CD4-positive, alpha-beta T cell treated with Interleukin-4 for 4 hours (primary cell): Measurements from ENCODE around the gene GATA6.

ENCODE experiments used
- DNase-seq: peaks from one replicate; pipeline ENCODE4 v3.0.0-alpha.2; 2020

The GATA6 gene

DNA sequence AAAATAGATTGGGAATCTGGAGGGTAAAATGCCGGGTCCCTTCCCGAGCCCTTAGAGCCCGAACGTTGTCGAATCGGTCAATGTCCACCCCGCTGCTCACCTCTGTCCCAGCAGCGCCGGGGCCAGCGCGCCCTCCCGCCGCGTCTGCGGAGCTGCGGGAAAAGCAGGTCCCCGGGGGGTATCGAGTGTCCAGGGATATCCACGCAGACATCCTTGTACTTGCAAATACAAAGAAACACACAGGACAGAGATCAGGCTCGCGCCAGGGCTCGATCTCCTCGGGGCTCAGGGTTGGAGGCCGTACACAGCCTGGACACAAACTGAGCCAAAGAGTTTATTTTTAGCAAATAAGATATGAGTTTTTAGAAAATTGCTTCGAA lies 2.3 kb upstream of the GATA6 start:
- no peak for DNase-seq

DNA sequence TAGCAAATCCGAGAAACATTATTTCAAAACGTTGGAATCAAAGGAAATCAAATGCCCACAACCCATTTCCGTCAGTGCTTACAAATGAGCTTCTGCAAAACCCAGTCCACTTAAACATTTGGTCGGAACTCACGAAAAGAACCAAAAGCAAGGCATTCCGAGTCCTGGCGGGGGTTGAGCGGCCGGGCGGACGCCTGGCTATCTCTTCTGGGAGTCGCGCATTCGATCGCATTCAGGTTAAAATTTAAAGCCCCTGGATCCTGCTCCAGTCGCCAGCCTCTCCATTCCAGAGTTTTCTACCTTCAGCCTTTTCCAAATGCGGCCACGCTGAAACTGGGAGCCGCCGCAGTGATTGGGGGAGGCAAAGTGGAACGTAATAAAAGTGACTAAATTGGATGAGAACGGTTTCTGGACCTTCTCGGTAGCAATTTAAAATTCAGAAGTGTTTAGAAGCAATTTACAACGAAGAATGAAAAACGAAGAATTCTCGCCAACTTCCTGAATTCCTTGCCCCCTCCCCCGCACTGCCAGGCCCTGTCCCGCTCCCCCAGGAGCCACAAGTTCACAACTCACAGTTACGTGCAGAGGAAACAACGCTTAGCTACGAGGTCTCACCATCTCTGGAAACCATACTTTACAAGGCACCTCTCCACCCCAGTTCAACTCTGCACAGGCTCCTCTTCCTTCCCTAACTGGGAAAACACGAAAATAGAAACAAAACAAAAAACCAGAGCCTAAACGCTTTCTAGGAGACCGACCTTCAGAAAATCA lies 1.7 kb upstream of the GATA6 start:
- DNase-seq: no peak

DNA sequence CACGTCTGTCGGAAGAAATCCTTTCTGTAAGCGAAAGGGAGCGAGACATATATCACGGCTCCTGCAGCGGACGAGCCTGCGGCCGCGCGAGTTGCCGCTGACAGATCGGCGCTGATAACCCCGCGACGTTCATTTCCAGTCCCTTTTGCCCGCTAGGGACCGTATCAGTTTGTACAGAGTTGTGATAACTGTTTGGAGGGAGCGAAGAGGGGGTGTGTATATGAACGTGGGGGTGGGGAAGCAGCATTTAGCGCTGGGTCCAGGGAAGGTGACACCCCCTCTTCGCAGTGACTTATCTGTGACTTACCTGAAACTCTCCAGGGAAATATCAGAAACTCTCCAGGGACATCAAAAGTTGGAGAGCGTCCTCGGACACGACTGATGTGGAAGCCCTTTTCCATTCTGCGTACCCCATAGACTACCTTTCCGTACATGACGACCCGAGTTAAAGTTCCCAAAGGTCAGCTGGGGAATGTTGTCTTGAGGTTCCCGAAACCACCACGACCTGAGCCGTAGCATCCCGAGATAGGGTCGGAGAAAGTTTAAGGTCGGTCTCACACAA lies 948 bp upstream of the GATA6 start:
- no peak for DNase-seq

DNA sequence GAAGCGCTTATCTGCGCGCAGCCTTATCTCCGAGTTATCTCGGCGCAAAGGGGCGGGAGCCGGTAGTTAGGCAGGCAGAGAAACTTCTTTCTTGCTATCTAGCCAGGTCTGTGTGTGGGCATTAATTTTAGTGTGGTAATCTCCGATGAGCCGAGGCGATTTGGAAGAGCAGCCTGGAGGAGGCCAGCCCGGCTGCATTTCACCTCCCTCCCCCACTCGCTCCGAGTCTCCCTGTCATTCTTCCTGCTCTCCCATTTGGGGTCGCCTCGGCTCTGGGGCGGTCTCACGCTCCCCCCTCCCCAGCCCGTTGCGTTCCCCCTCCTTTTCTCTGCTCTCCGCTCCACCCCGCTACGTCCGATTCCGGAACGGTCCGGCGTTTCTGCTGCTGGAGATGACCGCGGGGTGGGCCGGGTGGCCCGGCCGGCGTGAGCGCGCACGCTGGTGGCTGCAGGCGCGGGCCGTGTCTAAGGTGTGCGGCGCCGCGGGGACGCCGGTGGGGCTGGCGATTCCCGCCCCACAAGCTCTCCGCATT lies 566 bp downstream of the GATA6 start:
- no peak for DNase-seq

DNA sequence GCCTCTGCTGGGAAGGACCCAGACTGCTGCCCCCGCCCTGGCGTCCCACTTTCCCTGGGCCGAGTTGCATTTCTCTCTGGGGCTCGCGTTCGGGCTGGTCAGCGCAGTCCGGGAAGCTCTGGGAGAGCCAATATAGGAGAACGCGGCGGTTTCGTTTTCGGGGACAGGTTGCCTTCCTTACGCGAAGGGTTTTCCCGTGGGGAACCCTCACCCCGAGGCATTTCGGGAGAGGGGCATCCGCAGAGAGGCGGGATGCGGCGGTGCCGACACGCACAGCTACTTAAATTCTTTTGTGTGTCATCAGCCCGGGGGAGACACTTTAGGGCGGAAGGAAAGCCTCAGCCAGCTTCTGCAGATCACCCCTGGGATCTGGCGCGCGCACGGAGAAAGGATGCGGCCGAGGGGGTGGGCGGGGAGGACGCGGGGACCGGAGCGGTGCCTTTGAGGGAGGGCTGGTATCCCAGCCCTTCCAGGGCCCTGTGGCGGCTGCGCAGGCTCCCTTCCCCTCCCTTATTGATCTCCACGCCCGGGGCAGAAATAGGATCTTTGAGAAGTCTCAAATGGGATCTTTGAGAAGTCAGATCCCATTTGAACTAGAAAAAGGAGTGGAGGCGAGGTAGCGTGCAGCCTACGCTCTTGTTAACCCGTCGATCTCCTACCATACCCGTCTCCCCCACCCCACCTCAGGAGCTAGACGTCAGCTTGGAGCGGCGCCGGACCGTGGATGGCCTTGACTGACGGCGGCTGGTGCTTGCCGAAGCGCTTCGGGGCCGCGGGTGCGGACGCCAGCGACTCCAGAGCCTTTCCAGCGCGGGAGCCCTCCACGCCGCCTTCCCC lies 1.2 kb downstream of the GATA6 start:
- DNase-seq: no peak

DNA sequence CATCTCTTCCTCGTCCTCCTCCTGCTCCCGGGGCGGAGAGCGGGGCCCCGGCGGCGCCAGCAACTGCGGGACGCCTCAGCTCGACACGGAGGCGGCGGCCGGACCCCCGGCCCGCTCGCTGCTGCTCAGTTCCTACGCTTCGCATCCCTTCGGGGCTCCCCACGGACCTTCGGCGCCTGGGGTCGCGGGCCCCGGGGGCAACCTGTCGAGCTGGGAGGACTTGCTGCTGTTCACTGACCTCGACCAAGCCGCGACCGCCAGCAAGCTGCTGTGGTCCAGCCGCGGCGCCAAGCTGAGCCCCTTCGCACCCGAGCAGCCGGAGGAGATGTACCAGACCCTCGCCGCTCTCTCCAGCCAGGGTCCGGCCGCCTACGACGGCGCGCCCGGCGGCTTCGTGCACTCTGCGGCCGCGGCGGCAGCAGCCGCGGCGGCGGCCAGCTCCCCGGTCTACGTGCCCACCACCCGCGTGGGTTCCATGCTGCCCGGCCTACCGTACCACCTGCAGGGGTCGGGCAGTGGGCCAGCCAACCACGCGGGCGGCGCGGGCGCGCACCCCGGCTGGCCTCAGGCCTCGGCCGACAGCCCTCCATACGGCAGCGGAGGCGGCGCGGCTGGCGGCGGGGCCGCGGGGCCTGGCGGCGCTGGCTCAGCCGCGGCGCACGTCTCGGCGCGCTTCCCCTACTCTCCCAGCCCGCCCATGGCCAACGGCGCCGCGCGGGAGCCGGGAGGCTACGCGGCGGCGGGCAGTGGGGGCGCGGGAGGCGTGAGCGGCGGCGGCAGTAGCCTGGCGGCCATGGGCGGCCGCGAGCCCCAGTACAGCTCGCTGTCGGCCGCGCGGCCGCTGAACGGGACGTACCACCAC lies 2.1 kb downstream of the GATA6 start:
- DNase-seq: no peak

DNA sequence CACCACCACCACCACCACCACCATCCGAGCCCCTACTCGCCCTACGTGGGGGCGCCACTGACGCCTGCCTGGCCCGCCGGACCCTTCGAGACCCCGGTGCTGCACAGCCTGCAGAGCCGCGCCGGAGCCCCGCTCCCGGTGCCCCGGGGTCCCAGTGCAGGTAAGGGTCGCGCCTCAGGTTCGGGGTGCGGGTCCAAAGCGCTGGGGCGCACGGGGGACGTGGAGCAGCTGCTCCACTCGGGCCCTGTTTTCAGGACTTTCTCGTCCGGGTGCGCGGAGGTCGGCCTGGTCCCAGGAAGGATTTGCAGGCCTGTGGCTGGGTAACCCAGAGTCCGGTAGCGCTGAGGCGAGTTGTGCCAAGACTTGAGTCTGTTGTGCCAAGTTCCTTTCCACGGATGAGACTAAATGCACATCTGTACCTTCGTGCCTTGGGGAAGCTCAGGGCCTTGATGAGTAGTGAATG lies 2.8 kb downstream of the GATA6 start:
- no peak for DNase-seq

DNA sequence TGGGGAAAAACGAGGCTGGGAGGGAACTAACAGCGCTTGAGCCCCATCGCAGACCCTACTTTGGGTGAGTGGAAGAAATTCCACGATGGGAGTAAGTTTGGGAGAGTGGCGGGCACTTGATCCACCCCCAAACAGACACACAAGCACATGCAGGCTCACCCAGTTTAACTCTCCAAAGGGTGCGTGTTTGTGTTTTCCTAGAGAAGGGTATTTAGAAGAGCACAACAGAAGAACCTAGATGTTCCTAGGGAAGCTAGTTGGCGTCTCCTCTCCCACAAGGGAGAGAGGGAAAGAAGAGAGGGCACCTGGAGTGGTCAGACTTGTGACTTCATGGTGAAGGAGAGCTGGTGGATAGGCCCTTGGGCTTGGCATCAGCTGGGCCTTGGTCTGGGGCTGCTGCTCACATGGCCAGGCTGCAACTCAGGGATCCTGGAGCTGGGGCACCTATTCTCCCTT lies 3.2 kb downstream of the GATA6 start:
- DNase-seq: no peak

DNA sequence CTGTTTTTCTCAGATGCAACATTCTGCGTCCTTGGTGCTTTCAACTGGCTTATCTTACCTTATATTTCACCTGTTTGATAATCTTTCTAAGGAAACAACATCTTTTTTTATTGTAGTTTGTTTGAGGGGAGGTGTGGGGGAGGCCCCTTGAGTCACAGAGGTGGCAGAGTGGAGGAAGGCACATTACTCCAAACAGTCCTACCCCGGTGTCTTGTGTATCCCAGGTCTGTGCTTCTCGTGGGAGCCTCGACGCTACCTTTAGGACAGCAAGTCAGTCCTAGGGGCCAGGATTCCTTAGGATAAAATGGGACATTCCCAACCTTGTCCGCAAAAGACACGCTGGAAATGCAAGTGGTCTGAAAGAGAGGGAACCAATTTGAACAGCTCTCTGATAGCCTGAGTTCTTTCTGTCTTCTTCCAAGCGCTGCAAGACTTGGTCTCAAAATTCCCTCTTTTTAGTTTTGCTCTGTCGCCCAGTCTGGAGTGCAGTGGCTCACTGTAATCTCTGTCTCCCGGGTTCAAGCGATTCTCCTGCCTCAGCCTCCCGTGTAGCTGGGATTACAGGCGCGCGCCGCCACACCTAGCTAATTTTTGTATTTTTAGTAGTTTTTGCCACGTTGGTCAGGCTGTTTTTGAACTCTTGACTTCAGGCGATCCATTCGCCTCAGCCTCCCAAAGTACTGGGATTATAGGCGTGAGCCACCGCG lies 4.0 kb downstream of the GATA6 start:
- no peak for DNase-seq

DNA sequence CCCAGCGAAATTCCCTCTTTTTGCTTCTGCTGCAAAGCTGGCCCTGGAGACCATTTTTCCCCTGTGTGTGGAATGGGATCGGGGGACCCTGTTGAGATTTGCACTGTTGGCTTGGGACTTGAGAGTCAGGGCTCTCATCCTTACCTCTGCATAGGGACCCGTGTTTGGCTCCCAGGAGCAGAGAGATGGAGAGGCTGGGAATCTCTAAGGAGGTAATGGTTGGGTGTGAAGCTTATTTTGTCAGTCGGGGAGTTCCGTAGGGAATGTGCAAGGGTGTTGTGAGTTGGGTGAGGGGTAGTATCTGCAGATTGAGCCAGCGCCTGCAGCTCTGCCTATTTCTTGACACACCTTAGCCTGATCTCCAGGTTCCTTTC lies 4.5 kb downstream of the GATA6 start:
- no peak for DNase-seq

DNA sequence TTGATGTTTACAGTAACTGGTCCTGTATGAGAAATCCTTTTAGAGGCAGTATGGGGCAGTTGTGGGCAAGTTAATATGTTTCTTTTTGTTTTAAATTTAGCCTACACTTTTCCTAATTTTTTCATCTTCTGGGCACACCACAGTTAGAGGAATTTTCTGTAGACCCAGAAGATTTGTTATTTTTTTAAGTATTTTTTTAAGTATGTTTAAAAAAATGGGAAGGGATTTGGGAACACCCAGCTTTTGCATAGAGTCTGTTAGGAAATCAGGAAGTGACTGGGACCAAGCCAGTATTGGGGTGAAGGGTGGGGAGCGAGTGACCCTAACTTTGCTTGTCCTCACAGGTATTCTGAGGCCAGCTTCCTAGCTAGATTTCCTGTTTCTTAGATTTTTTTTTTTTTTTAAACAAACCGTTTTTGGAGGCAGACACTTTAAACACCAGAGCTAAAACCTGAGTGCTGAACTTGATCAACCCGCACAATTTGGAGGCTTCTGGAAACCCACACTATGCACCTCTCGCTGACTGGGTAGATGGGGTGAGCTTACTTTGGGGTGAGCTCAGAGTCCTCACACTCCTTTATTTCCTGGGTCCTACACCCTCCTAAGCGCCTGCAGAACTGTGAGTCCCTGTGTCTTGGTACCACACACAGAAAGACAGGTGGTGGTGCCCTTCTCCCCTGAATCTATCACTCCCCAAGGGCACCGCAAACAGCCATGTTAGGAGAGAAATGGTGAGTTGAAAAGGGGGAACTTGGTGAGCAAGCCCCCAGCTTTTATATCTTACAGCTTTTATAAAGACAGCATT lies 5.2 kb downstream of the GATA6 start:
- no peak for DNase-seq

DNA sequence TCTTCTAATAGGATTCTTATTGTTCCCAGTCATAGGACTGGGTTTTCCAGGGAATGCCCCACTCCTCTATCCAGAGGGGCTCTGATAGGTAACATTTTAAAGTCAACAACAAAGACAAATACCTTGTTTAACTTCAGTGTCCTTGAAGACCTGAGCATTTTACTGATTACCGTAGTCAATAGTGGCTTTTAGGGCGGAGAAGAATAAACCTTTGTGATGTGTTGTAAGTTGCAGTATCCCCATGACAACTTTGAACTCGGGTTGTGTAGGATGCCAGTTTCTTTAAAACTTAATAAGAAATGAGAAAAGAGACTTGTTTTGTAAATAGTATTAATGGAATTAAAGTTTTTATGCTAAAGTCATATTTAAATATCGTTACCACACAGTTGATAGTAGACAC lies 6.0 kb downstream of the GATA6 start:
- no peak for DNase-seq

DNA sequence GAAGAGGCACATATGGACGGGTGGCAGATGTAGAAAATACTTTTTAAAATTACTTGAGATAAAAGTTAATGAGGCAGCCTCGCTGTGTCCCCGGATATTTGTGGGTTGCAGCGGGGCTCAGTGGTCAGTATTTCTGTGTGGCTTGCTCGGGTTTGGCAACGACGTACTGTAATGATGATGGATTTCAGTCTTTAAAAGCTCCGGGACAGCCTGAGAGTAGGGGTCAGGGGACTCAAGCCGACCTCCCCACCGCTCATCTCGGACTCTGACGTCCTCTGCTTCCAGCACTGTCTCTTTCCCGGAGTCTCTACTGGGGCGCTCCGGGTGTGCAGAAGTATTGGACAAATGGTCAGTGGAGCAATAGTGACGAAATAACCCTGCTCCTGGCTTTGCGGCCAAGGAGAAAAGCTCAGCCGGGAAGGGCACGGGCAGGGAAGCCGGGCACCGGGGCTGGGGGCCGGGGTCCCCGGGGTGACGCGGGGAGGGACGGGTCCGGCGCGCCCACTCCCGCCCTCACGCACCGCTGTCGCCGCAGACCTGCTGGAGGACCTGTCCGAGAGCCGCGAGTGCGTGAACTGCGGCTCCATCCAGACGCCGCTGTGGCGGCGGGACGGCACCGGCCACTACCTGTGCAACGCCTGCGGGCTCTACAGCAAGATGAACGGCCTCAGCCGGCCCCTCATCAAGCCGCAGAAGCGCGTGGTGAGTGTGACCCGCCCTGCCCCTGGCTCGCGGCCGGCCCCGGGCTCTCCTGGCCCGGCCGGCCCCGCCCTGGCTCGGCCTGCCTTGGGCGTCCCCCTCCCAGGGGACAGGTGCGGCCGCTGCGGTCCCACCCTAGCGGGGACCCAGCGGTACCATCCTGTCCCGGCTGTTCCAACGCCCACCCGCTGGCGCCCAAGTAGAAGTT lies 7.3 kb downstream of the GATA6 start:
- DNase-seq: no peak

DNA sequence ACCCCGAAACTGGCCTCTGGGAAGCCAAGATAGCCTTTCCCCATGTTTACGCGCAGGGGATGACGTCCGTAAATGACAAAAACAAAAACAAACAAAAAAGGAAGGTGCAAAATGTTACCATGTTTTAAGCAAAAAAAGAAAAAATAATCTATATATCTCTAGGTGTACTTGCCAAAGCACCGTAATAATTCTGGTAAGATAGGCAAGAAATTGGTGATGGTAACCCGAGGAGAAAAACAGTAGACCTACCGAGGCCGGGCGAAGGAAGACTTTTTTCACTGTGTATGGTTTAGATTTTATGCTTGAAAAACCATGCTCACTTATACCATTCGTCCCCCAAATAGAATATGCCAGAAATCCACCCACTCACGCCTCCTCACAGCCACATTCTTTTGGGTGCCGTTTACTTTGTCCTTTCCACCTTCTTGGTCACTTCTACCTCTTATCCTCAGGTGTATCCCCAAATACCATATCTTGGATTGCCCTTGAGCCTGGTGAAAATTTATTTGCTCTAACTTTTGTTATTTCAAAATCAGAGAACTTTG lies 8.0 kb downstream of the GATA6 start:
- no peak for DNase-seq

DNA sequence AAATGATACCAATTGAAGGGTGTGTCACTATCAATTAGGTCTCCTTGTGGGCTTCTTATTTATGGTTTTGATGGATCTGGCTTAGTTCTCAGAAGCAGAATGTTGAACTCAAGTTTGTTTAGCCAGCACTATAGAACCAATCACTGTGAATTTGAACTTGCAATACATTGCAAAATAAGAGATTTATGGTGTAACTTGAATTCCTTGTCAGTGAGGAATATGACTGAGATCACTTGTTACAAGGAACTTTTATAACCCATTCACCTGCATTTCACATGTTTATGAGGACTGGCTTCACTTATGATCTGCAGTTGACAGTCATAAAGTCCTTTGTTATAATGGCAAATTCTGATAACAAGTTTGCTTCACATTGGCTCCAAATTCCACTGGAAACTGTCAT lies 9.8 kb downstream of the GATA6 start:
- DNase-seq: no peak

DNA sequence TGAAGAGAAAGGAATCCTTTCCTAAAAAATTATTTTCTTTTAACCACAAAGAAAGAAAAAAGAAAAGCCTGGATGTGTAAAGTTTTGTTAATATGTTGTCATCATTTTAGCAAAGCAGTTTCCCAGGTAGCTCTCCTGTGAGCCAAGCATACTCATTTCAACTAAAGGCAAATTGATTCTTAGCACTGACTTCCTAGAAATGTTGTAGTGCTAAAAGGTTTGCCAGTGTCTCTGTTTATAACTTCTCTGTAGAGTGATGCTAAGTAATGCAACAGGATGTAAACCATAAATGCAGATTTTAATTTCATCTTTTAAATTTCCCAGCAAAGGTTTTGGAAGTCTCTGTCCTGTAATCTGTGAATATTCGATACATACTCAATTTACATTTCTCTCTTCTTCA lies 10.2 kb downstream of the GATA6 start:
- no peak for DNase-seq

DNA sequence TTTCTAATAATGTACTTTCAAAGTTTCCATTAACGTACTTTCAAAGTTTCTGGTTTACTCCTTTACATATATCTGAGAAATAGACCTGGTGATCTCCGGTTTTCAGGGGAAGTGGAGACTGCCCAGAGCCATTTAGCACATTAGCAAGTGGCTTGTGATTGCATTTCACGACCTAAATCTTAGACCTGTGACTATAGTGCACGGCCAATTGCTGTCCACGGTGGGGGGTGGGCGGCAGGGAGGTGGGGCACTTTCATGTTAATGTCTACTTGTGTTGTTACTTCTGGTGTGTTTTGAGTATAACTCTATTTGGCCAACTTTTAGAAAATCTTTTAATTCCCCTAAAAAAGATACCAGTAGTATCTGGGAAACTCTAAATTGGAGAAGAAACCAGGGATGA lies 11.3 kb downstream of the GATA6 start:
- no peak for DNase-seq

DNA sequence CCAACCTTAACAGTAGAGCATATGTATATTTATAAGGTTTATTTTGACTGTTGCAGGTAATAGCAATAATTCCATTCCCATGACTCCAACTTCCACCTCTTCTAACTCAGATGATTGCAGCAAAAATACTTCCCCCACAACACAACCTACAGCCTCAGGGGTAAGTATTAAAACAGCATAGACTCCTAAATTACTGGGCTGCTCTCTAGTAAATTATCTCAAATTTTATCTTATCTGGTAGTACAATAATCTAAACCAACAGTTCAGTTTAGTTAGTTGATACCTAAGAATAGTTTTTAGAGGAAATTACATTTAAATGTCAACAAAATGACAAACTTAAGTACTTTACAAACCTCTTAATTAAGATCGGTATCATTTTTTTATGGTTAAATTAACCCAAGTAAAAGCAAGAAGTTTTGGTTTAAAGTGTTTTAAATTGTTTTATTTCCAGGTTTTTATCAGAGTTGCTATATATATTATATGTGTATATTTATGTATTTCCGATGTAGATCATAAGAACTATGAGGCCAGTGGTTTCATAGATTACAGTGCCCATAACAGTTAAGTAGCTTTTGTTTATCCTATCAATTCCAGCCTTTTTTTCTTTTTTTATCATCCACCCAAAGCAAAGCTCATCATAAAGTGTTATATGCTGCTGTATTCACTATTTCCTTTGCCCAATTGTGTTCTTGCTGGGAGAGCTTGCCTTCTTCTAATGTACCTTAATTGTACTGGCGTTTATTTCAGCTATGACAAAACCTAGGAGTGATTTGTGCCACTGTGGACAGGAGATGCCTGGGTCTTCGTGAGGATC lies 13.7 kb downstream of the GATA6 start:
- no peak for DNase-seq

DNA sequence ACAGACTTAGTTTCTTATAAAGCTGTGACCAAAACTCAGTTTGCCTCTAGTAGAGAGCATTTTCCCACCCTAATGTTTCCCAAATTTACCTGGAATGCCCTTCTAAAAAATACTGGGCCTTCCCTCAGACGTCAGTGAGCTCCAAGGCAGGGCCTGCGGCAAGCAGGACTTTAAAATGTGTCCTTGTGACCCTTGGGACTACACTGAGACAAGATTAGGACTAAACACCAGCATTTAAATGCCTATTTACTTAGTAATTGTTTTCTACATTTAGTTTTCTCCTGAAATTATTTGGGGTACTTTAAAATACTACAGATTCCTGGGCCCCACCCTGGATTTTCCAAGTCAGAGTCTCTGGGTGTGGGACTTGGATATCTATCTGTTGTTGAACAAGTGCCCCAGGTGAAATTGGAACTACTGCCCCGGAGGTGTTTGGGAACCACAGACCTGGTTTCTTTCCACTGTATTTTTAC lies 14.3 kb downstream of the GATA6 start:
- DNase-seq: no peak
